ENCODE data around the gene NUP50. TPM values are rescaled to one million over a fixed set of nuclear protein-coding genes. Genes with fewer than 3 reads are reported as not detected.

The NUP50 gene
- total and polyA plus RNA-seq, 2 of the 13 experiments (the other 11 are each of a cell fraction or from before 2014, with no cell fraction given): 14.2 to 52.4 TPM

DNA sequence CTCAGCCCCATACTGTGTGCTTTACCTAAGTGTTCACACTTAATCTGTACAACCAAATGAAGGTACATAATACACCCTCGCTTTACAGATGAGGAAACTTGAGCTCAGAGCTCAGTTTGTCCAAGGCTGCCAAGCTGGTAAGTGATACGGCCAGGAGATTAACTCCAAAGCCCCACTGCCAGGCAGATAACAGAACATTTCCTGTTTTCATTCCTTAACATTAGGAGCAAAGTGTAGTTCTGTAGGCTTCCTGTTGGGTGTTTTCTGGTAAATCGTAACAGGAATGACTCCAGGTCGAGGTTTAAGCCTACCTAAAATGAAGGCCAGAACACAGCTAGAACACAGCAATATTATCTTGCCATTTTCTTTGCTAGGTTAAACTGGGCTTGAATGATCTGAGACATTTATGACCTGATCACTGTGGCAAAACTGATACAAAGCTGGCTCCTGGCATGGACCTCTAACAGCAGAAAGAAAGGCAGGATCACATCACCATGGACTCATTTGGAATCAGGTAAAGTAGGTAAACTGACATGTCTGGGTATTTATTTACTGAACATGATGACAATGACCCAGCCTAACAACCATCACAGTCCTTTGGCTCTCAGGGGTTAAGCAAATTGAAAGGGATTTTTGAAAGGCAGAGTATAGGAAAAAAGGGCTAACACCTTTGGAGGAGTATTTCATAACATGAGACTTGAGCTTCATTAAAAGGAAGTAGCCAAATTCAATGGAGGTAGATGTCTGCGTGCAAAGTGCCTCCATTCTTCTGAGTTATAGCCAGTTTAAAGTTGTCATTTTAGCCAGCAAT, 3.9 kb upstream of the NUP50 start (continued):
- TF ChIP-seq ZNF142 (CRISPR knock-in tag; IDR thresholded peaks at IDR 0.05) (no peak), TCF7L2 (IDR thresholded peaks at IDR 0.05; ENCODE audit: low read depth, low read length) (no peak), MAFK (conservative IDR thresholded peaks at IDR 0.05 in 1 of 2, IDR thresholded peaks at IDR 0.05 in 1 of 2; ENCODE audit: low read length in 2 of 2) (peak in 1 of 2 experiments; percentile 32; a peak in 1 of 4 replicates), MXI1 (IDR thresholded peaks at IDR 0.05; ENCODE audit: borderline replicate concordance, low read depth, low read length) (no peak; the same call in 2 of the 3 replicates), PHF21A (CRISPR knock-in tag; IDR thresholded peaks at IDR 0.05) (no peak; the same call in 1 of the 2 replicates), NFE2 (CRISPR knock-in tag; IDR thresholded peaks at IDR 0.05) (no peak), CBX1 (IDR thresholded peaks at IDR 0.05; ENCODE audit: low read depth) (no peak), SUZ12 (IDR thresholded peaks at IDR 0.05; ENCODE audit: low read depth, low read length) (no peak), ARID3A (IDR thresholded peaks at IDR 0.05; ENCODE audit: low read depth, low read length) (peak; percentile 54), ZNF30 (CRISPR knock-in tag; IDR thresholded peaks at IDR 0.05) (no peak), AKAP8 (CRISPR knock-in tag; IDR thresholded peaks at IDR 0.05) (no peak), MBNL3 (CRISPR knock-in tag; conservative IDR thresholded peaks at IDR 0.05) (no peak), ZNF543 (CRISPR knock-in tag; IDR thresholded peaks at IDR 0.05) (0 out of 2 replicates have a peak, but pooled peaks have one; percentile 53), ARNT (IDR thresholded peaks at IDR 0.05) (no peak), EP300 (IDR thresholded peaks at IDR 0.05; ENCODE audit: low read depth in 2 of 2, low read length in 2 of 2) (no peak), EP300 (CRISPR knock-in tag; IDR thresholded peaks at IDR 0.05; ENCODE audit: borderline replicate concordance) (no peak), IRX3 (CRISPR knock-in tag; IDR thresholded peaks at IDR 0.05; ENCODE audit: borderline replicate concordance, low read depth) (no peak), RXRA (CRISPR knock-in tag; IDR thresholded peaks at IDR 0.05) (no peak), ZNF326 (CRISPR knock-in tag; IDR thresholded peaks at IDR 0.05; ENCODE audit: borderline replicate concordance) (no peak; the same call in 1 of the 2 replicates), KLF9 (CRISPR knock-in tag; IDR thresholded peaks at IDR 0.05; ENCODE audit: low read depth) (no peak), CREB1 (IDR thresholded peaks at IDR 0.05) (no peak), CREB1 (CRISPR knock-in tag; IDR thresholded peaks at IDR 0.05) (no peak), ZNF619 (CRISPR knock-in tag; IDR thresholded peaks at IDR 0.05) (no peak)
